ENCODE measurements around the gene CR1. TPM values are rescaled to one million over a fixed set of nuclear protein-coding genes. Genes with fewer than 3 reads are reported as not detected.

Gene CR1
- total RNA-seq, 4 donors from 2014 or later = 0.92 to 12.1 (median 2.6) TPM

DNA sequence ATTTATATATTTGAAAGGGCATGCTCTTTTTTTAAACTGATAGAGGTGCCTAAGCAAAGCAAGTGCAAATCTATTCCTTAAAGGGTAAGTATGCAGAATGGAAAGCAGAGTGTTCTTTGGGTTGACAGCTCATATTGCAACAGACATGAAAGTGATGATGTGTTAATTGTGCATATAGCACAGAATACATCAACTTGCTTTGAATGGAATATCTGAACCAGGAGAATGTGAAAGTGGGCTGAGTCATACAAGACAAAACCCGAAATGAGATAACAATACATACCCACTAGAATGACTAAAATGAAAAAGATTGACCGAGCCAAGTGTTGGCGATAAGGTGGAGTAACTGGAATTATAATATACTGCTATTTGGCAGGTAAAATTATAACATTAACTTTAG is 4.3 kb downstream of the CR1 start:
- Histone ChIP-seq H3K4me3 (no peak overlapping the region), H3K4me1 (peaks cover 4 to 12% (median 10%) of the 10 kb centered on the region in 4 donors), H3K36me3 (no peaks in the 10 kb centered on the region), H3K9me3 (no peaks in the 10 kb centered on the region), H3K27me3 (peaks cover 0 to 58% (median 0%) of the 10 kb centered on the region in 4 donors), H3K27ac (replicated peaks in 1 of 4) (no peak overlapping the region)
- intact Hi-C loops (cut with DNase I) = no loop called here
- 67% methylated on average over 3 of the region's 3 CpGs for WGBS
- DNase-seq (ENCODE audit: extremely low spot score) = no peak
- TF ChIP-seq POLR2AphosphoS5 (IDR thresholded peaks at IDR 0.05) (no peak), POLR2A (IDR thresholded peaks at IDR 0.05; ENCODE audit: low read depth) (no peak), EP300 (IDR thresholded peaks at IDR 0.05) (no peak)
- TF ChIP-seq, protein P1, sequence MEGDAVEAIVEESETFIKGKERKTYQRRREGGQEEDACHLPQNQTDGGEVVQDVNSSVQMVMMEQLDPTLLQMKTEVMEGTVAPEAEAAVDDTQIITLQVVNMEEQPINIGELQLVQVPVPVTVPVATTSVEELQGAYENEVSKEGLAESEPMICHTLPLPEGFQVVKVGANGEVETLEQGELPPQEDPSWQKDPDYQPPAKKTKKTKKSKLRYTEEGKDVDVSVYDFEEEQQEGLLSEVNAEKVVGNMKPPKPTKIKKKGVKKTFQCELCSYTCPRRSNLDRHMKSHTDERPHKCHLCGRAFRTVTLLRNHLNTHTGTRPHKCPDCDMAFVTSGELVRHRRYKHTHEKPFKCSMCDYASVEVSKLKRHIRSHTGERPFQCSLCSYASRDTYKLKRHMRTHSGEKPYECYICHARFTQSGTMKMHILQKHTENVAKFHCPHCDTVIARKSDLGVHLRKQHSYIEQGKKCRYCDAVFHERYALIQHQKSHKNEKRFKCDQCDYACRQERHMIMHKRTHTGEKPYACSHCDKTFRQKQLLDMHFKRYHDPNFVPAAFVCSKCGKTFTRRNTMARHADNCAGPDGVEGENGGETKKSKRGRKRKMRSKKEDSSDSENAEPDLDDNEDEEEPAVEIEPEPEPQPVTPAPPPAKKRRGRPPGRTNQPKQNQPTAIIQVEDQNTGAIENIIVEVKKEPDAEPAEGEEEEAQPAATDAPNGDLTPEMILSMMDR (IDR thresholded peaks at IDR 0.05) = no peak

DNA sequence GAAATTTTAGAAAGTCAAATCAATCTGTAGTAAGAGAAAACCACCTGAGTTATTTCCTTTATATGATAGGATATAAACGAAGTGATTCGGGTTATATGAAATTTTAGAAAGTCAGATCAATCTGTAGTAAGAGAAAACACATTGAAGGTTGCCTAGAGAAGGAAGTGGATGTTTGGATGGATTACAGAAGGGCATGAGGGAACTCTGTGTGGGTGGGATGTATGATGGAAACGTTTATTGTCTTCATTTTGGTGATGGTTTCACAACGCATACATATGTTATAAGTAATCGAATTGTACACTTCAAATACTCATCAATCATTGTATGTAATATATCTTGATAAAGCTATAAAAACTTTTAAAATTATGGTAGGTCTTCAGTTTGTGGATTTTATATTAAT is 5.1 kb downstream of the CR1 start:
- no peak overlapping the region for H3K4me3 ChIP-seq
- TF ChIP-seq EP300 (IDR thresholded peaks at IDR 0.05) = no peak
- TF ChIP-seq POLR2AphosphoS5 (IDR thresholded peaks at IDR 0.05) = no peak
- TF ChIP-seq POLR2A (IDR thresholded peaks at IDR 0.05; ENCODE audit: low read depth) = no peak
- TF ChIP-seq, protein P1 (IDR thresholded peaks at IDR 0.05) = no peak
- intact Hi-C loops (cut with DNase I) = no loop called here
- peaks cover 3 to 6% (median 5%) of the 10 kb centered on the region in 4 donors for H3K4me1 ChIP-seq
- H3K27ac ChIP-seq (replicated peaks in 1 of 4) = no peak overlapping the region
- 50% methylated on average over 5 of the region's 5 CpGs for WGBS
- no peaks in the 10 kb centered on the region for H3K9me3 ChIP-seq
- peaks cover 0 to 53% (median 0%) of the 10 kb centered on the region in 4 donors for H3K27me3 ChIP-seq
- no peak for DNase-seq (ENCODE audit: extremely low spot score)
- H3K36me3 ChIP-seq = no peaks in the 10 kb centered on the region

DNA sequence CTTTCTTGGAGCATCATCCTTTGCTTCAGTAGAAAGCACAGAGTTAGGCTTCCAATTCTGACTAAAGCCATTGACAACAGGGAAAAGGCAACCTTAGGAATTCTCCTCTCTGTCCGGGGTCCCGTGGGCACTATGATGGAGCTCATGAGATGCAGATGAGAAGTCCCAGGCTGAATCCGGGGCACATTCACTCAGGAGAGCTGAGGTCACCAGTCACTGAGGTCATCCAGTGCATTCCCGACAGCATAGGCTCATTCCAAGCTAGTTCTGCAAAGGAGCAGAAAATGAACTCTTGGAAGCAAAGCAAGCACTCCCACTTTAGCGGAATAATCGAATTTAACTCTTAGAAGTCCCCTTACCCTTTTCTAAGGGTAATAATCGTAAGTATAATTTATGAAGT is 6.8 kb downstream of the CR1 start:
- Histone ChIP-seq H3K4me1 (no peaks in the 10 kb centered on the region), H3K9me3 (no peaks in the 10 kb centered on the region), H3K27me3 (peaks cover 0 to 37% (median 0%) of the 10 kb centered on the region in 4 donors), H3K27ac (replicated peaks in 1 of 4) (no peak overlapping the region), H3K4me3 (no peak overlapping the region), H3K36me3 (no peaks in the 10 kb centered on the region)
- WGBS = 64% methylated on average over 7 of the region's 7 CpGs
- intact Hi-C loops (cut with DNase I) = no loop called here
- no peak for TF ChIP-seq POLR2AphosphoS5 (IDR thresholded peaks at IDR 0.05)
- no peak for TF ChIP-seq POLR2A (IDR thresholded peaks at IDR 0.05; ENCODE audit: low read depth)
- no peak for TF ChIP-seq EP300 (IDR thresholded peaks at IDR 0.05)
- TF ChIP-seq, protein P1 (IDR thresholded peaks at IDR 0.05) = no peak
- DNase-seq (ENCODE audit: extremely low spot score) = no peak

DNA sequence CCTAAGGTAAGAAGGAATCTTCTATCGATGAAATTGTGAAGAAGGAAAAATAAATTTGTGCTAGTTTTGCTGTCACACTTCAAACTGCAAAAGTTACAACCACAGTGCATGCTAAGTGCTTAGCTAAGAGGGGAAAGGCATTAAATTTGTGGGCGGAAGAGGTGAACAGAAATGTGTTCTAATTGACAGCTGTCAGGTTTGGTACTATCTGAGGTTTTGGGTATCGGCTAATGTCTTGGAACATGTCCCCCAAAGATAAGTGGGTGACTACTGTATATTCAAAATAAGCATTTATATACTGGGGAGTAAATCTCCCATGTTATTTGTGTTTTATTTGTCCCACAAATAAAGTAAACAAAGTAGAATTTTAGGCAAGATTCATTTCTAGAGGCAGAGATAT is 8.0 kb downstream of the CR1 start:
- Histone ChIP-seq H3K9me3 (no peaks in the 10 kb centered on the region), H3K27me3 (peaks cover 0 to 28% (median 0%) of the 10 kb centered on the region in 4 donors), H3K36me3 (no peaks in the 10 kb centered on the region), H3K4me1 (no peaks in the 10 kb centered on the region), H3K4me3 (no peak overlapping the region), H3K27ac (replicated peaks in 1 of 4) (no peak overlapping the region)
- 86% methylated on average over 3 of the region's 3 CpGs for WGBS
- DNase-seq (ENCODE audit: extremely low spot score) = no peak
- TF ChIP-seq, protein P1 (IDR thresholded peaks at IDR 0.05) = no peak
- intact Hi-C loops (cut with DNase I) = no loop called here

DNA sequence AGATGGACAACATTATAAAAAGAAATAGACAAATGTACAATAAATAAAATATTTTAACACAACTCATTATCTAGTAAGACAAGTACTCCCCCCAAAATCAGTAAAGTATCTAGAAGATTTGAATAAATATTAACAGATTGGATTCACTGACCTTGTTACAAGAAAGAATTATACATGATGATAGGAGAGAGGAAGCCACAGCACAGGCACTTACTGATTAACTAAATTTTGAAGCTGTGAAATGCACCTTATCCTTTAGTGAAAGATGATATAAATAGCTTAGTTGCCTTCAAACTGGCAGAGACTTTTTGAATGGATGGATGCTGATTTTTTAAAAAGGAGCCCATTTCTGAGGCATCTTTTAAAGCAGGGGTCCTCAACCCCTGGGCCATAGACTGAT is 8.5 kb downstream of the CR1 start:
- intact Hi-C loops (cut with DNase I) = no loop called here
- H3K4me3 ChIP-seq = no peak overlapping the region
- TF ChIP-seq POLR2AphosphoS5 (IDR thresholded peaks at IDR 0.05) (no peak), EP300 (IDR thresholded peaks at IDR 0.05) (no peak), POLR2A (IDR thresholded peaks at IDR 0.05; ENCODE audit: low read depth) (no peak)
- TF ChIP-seq, protein P1 (IDR thresholded peaks at IDR 0.05) = no peak
- DNase-seq (ENCODE audit: extremely low spot score) = no peak
- no peaks in the 10 kb centered on the region for H3K36me3 ChIP-seq
- no peak overlapping the region for H3K27ac ChIP-seq (replicated peaks in 1 of 4)
- H3K27me3 ChIP-seq = peaks cover 0 to 28% (median 0%) of the 10 kb centered on the region in 4 donors
- no peaks in the 10 kb centered on the region for H3K4me1 ChIP-seq
- no peaks in the 10 kb centered on the region for H3K9me3 ChIP-seq

All from esophagus muscularis mucosa (tissue), 4 donors.